ENCODE results near the gene PFKFB4.

GRCh38 chr3:48486952-48487351 lies 69.7 kb downstream of the PFKFB4 start:
- TF ChIP-seq CTCF (IDR thresholded peaks at IDR 0.05) (no peak), POLR2AphosphoS5 (IDR thresholded peaks at IDR 0.05) (no peak)
